Keratinocyte (primary cell): ENCODE data around the gene EPHB2.

Source experiments
- EZH2 ChIP-seq: IDR thresholded peaks from one replicate; pipeline ENCODE4 v1.6.1; 2012; ENCODE audit warnings: inconsistent platforms, mild to moderate bottlenecking, low read length, moderate library complexity
- TF ChIP-seq, protein P1 (sequence below), 3 experiments: IDR thresholded peaks in 1 of 3; conservative IDR thresholded peaks in 1 of 3; optimal IDR thresholded peaks in 1 of 3; 2 replicates in 2 of 3; 3 replicates in 1 of 3; pipeline versions ENCODE3 to v1.5.1; 2011; ENCODE audit warnings: low read length in 3 of 3, mild to moderate bottlenecking in 3 of 3, moderate library complexity in 2 of 3, control low read depth in 1 of 3, inconsistent platforms in 1 of 3; ENCODE audit not compliant: insufficient read depth in 2 of 3; ENCODE audit errors: extremely low read depth in 1 of 3

GRCh38 chr1:22704440-22705067 lies 6.1 kb upstream of the EPHB2 start:
- TF ChIP-seq, protein P1, sequence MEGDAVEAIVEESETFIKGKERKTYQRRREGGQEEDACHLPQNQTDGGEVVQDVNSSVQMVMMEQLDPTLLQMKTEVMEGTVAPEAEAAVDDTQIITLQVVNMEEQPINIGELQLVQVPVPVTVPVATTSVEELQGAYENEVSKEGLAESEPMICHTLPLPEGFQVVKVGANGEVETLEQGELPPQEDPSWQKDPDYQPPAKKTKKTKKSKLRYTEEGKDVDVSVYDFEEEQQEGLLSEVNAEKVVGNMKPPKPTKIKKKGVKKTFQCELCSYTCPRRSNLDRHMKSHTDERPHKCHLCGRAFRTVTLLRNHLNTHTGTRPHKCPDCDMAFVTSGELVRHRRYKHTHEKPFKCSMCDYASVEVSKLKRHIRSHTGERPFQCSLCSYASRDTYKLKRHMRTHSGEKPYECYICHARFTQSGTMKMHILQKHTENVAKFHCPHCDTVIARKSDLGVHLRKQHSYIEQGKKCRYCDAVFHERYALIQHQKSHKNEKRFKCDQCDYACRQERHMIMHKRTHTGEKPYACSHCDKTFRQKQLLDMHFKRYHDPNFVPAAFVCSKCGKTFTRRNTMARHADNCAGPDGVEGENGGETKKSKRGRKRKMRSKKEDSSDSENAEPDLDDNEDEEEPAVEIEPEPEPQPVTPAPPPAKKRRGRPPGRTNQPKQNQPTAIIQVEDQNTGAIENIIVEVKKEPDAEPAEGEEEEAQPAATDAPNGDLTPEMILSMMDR (optimal IDR thresholded peaks at IDR 0.05 in 1 of 3, IDR thresholded peaks at IDR 0.05 in 1 of 3, conservative IDR thresholded peaks at IDR 0.05 in 1 of 3; ENCODE audit: extremely low read depth in 1 of 3, insufficient read depth in 2 of 3, low read length in 3 of 3), result peak; percentile 78 to 94 (median 91)
- no peak for TF ChIP-seq EZH2
